ENCODE measurements around the gene SAMD4A.

The SAMD4A gene

GRCh38 chr14:54680651-54681050 lies 113.7 kb downstream of the SAMD4A start:
- DNase-seq (ENCODE audit: low spot score) (no peak), ATAC-seq (ENCODE audit: low read depth) (no peak)
- TF ChIP-seq CTCF (IDR thresholded peaks at IDR 0.05; ENCODE audit: poor library complexity, severe bottlenecking): no peak
- Histone ChIP-seq H3K4me3 (ENCODE audit: severe bottlenecking) (no peak overlapping the region), H3K9me3 (ENCODE audit: severe bottlenecking) (no peaks in the 10 kb centered on the region), H3K27ac (ENCODE audit: poor library complexity, severe bottlenecking) (peak overlapping the region; percentile 97), H3K4me1 (ENCODE audit: insufficient read depth, poor library complexity, severe bottlenecking) (peaks cover 72% of the 10 kb centered on the region), H3K27me3 (ENCODE audit: insufficient read depth, poor library complexity, severe bottlenecking) (no peaks in the 10 kb centered on the region), H3K36me3 (ENCODE audit: low read depth) (no peaks in the 10 kb centered on the region)

- no peaks in the 10 kb centered on the region for H3K9me3 ChIP-seq (ENCODE audit: severe bottlenecking)
- H3K4me3 ChIP-seq (ENCODE audit: severe bottlenecking): no peak overlapping the region
- DNase-seq (ENCODE audit: low spot score) (no peak), ATAC-seq (ENCODE audit: low read depth) (peak; percentile 65)
- H3K36me3 ChIP-seq (ENCODE audit: low read depth): no peaks in the 10 kb centered on the region
- no peaks in the 10 kb centered on the region for H3K27me3 ChIP-seq (ENCODE audit: insufficient read depth, poor library complexity, severe bottlenecking)
- H3K4me1 ChIP-seq (ENCODE audit: insufficient read depth, poor library complexity, severe bottlenecking): peaks cover 72% of the 10 kb centered on the region
- peak overlapping the region; percentile 97 for H3K27ac ChIP-seq (ENCODE audit: poor library complexity, severe bottlenecking)
- no peak for TF ChIP-seq CTCF (IDR thresholded peaks at IDR 0.05; ENCODE audit: poor library complexity, severe bottlenecking)
Measured at GRCh38 chr14:54681811-54682261, 114.9 kb downstream of the SAMD4A start.

- Histone ChIP-seq H3K27me3 (ENCODE audit: insufficient read depth, poor library complexity, severe bottlenecking) (no peaks in the 10 kb centered on the region), H3K4me1 (ENCODE audit: insufficient read depth, poor library complexity, severe bottlenecking) (peaks cover 66% of the 10 kb centered on the region), H3K27ac (ENCODE audit: poor library complexity, severe bottlenecking) (peak overlapping the region; percentile 97), H3K9me3 (ENCODE audit: severe bottlenecking) (no peaks in the 10 kb centered on the region), H3K36me3 (ENCODE audit: low read depth) (no peaks in the 10 kb centered on the region), H3K4me3 (ENCODE audit: severe bottlenecking) (no peak overlapping the region)
- ATAC-seq (ENCODE audit: low read depth): no peak
- DNase-seq (ENCODE audit: low spot score): no peak
- no peak for TF ChIP-seq CTCF (IDR thresholded peaks at IDR 0.05; ENCODE audit: poor library complexity, severe bottlenecking)
Measured at GRCh38 chr14:54682578-54682977, 115.7 kb downstream of the SAMD4A start.

GRCh38 chr14:54683882-54684794 lies 117.2 kb downstream of the SAMD4A start:
- DNase-seq (ENCODE audit: low spot score): peak; percentile 75
- TF ChIP-seq CTCF (IDR thresholded peaks at IDR 0.05; ENCODE audit: poor library complexity, severe bottlenecking): no peak

More at GRCh38 chr14:54683882-54684794, 117.2 kb downstream of the SAMD4A start:
- Histone ChIP-seq H3K4me3 (ENCODE audit: severe bottlenecking) (no peak overlapping the region), H3K27me3 (ENCODE audit: insufficient read depth, poor library complexity, severe bottlenecking) (no peaks in the 10 kb centered on the region), H3K36me3 (ENCODE audit: low read depth) (no peaks in the 10 kb centered on the region), H3K9me3 (ENCODE audit: severe bottlenecking) (no peaks in the 10 kb centered on the region), H3K27ac (ENCODE audit: poor library complexity, severe bottlenecking) (peak overlapping the region; percentile 97), H3K4me1 (ENCODE audit: insufficient read depth, poor library complexity, severe bottlenecking) (peaks cover 59% of the 10 kb centered on the region)
- peak; percentile 68 for ATAC-seq (ENCODE audit: low read depth)

All from RWPE2 (cell line).